GM06990 (cell line): ENCODE results near the gene FXN.
A peak's percentile ranks its signal among the peaks of the same experiment; 100 is the strongest.
"Not testable (repeated sequence)": the region's sequence is repeated elsewhere in the genome, so short reads cannot be mapped to it uniquely, and the experiment has no call there.

Source experiments
- DNase-seq: peaks from one replicate; pipeline ENCODE4 v3.0.0-alpha.2; 2011; ENCODE audit not compliant: insufficient read length; ENCODE audit errors: extremely low read depth
- H3K27me3 ChIP-seq: replicated peaks from 2 replicates; pipeline ENCODE4 v1.6.0; 2011; ENCODE audit warnings: low read length; ENCODE audit not compliant: control insufficient read depth, insufficient read depth
- H3K36me3 ChIP-seq: 2 replicates; pipeline ENCODE4 v1.5.1; 2011; ENCODE audit warnings: low read length; ENCODE audit not compliant: control insufficient read depth, insufficient read depth
- H3K4me3 ChIP-seq: replicated peaks from 2 replicates; pipeline ENCODE4 v1.5.1; 2011; ENCODE audit warnings: low read depth, mild to moderate bottlenecking, control low read depth, low read length
- CTCF ChIP-seq: IDR thresholded peaks from 2 replicates; pipeline ENCODE4 v1.5.1; 2011; ENCODE audit warnings: low read length, control low read depth, mild to moderate bottlenecking, inconsistent platforms; ENCODE audit not compliant: insufficient read depth, poor library complexity, severe bottlenecking

FXN gene

GRCh38 chr9:69035438-69036308, at the start of gene FXN:
TSS of gene FXN (plus strand) at chr9:69035752. CDS start at chr9:69035783, 31 bp downstream.
- no peaks in the 10 kb centered on the region for H3K27me3 ChIP-seq
- no peaks in the 10 kb centered on the region for H3K36me3 ChIP-seq
- peak; percentile 98 for TF ChIP-seq CTCF
- peak; percentile 90 for DNase-seq
- peak within 1 kb of the TSS; percentile 82 for H3K4me3 ChIP-seq

GRCh38 chr9:68986949-68987348, 48.6 kb upstream of the FXN start:
- not testable (repeated sequence) for H3K4me3 ChIP-seq, H3K36me3 ChIP-seq, DNase-seq, H3K27me3 ChIP-seq

- Histone ChIP-seq H3K27me3 (no peaks in the 10 kb centered on the region), H3K4me3 (no peak overlapping the region), H3K36me3 (peaks cover 1% of the 10 kb centered on the region)
- no peak for TF ChIP-seq CTCF
- DNase-seq, result no peak
Measured at GRCh38 chr9:68991457-68991856, 44.1 kb upstream of the FXN start.

- no peak overlapping the region for H3K4me3 ChIP-seq
- no peak for TF ChIP-seq CTCF
Measured at GRCh38 chr9:68995776-68996175, 39.8 kb upstream of the FXN start.

GRCh38 chr9:68996462-68996861, 39.1 kb upstream of the FXN start:
- Histone ChIP-seq H3K4me3 (no peak overlapping the region), H3K36me3 (no peaks in the 10 kb centered on the region; the same call in 1 of the 2 replicates), H3K27me3 (no peaks in the 10 kb centered on the region)
- no peak for DNase-seq
- TF ChIP-seq CTCF, result no peak

More at GRCh38 chr9:68995776-68996175, 39.8 kb upstream of the FXN start:
- Histone ChIP-seq H3K36me3 (no peaks in the 10 kb centered on the region; the same call in 1 of the 2 replicates), H3K27me3 (no peaks in the 10 kb centered on the region)
- DNase-seq, result no peak

- Histone ChIP-seq H3K27me3 (no peaks in the 10 kb centered on the region), H3K36me3 (no peaks in the 10 kb centered on the region; the same call in 1 of the 2 replicates), H3K4me3 (no peak overlapping the region)
- no peak for DNase-seq
- no peak for TF ChIP-seq CTCF
Measured at GRCh38 chr9:68997666-68998065, 37.9 kb upstream of the FXN start.
